Activated CD8-positive, alpha-beta T cell treated with anti-CD3 and anti-CD28 coated beads, Interleukin-2, amount 10 ng/mL, durations not matched to agents 7 days and 5 days (primary cell): ENCODE measurements around the gene TADA2A. TPM values are rescaled to one million over a fixed set of nuclear protein-coding genes. Genes with fewer than 3 reads are reported as not detected.
A peak's percentile ranks its signal among the peaks of the same experiment; 100 is the strongest.

ENCODE experiments used
- ATAC-seq: fragments of 150-1000 bp; cut with Tn5 transposase; one replicate; pipeline ENCODE4 v1.10.0; 2021; ENCODE audit warnings: moderate library complexity
- CTCF ChIA-PET: fragments of 350-600 bp; sonication (Branson Sonifier 250); formaldehyde crosslinking; loops from one replicate; lab custom pipeline; 2021; ENCODE audit warnings: antibody characterized with exemption; lab: Charles Lee
- POLR2A ChIA-PET: fragments of 350-600 bp; sonication (Branson Sonifier 250); formaldehyde crosslinking; loops from one replicate; lab custom pipeline; 2021; ENCODE audit warnings: antibody characterized with exemption; lab: Charles Lee
- DNase-seq: peaks from one replicate; pipeline ENCODE4 v3.0.0-alpha.2; 2020
- H3K27ac Mint-ChIP-seq: one replicate; pipeline ENCODE4 v1.8.0; 2021; ENCODE audit warnings: mild to moderate bottlenecking, mixed read lengths
- H3K27me3 Mint-ChIP-seq: one replicate; pipeline ENCODE4 v1.8.0; 2021; ENCODE audit warnings: low read depth, mixed read lengths
- H3K36me3 Mint-ChIP-seq: one replicate; pipeline ENCODE4 v1.8.0; 2021; ENCODE audit warnings: low read depth, mixed read lengths
- H3K4me1 Mint-ChIP-seq: one replicate; pipeline ENCODE4 v1.8.0; 2021; ENCODE audit warnings: low read depth, mixed read lengths
- H3K4me3 Mint-ChIP-seq: one replicate; pipeline ENCODE4 v1.8.0; 2021; ENCODE audit warnings: mild to moderate bottlenecking, mixed read lengths
- H3K9me3 Mint-ChIP-seq: one replicate; pipeline ENCODE4 v1.8.0; 2022; ENCODE audit warnings: mixed read lengths; ENCODE audit not compliant: insufficient read depth
- total RNA-seq, 2 experiments: library from RNA; stranded (reverse); gene quantifications; one replicate each; pipeline ENCODE4 v1.2.3, GENCODE V29; 2021

Gene TADA2A
- total RNA-seq, 2 experiments from 2014 or later, result 35.3 to 40.6 TPM

DNA sequence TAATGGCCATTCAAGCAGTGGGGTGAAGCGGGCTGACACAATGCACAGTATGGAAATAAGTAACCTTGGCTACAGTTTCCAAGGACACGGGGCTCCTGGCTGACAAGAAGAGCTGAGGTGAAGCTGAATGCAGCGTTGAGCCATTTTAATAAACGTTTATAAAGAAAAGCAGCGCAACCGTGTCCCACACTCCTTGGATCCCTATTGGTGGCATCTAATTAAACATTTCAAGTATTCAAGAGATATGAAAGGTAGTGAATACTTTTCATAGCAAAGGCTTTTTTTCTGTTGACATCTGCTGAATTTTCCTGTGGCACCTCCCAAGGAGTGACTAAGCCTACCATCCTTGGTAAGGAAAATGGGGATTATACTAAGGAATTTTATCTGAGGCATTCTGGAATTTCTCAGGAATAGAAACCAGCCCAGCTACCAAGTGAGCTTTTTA, 109.5 kb downstream of the TADA2A start:
- Mint-ChIP-seq H3K9me3 (no peaks in the 10 kb centered on the region), H3K4me3 (no peak overlapping the region), H3K36me3 (peaks cover 55% of the 10 kb centered on the region), H3K4me1 (peaks cover 20% of the 10 kb centered on the region), H3K27me3 (no peaks in the 10 kb centered on the region), H3K27ac (no peak overlapping the region)
- ChIA-PET POLR2A (interaction anchor here (0.6 to 0.7 kb wide), 2 partner anchors 24 to 71 kb away, joined by 4 read pairs; no protein-coding TSS in a partner anchor), CTCF (interaction anchor here (1.7 kb wide), 1 partner anchor 10 kb away, joined by 4 read pairs; no protein-coding TSS in a partner anchor)
- ATAC-seq, result no peak
- no peak for DNase-seq

DNA sequence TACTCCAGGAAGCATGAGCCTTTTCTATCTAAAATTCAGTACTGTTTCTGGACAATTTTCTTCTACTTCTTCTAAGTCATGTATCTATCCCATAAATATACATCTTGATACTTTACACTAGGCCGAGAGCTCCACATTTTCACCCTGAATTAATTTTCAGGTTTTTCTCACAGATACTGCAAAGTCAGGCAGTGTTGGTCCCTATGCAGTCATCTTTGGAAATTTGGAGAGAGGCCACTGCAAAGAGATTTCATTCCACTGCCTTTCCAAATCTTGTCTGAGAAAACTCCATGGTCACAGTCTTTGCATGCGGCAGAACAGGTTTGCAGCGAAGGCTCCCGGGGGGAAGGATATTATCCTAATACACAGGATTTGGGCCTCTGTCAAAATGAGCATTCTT, 111.2 kb downstream of the TADA2A start:
- ChIA-PET CTCF (interaction anchor here (1.4 to 1.7 kb wide), 2 partner anchors 10 to 11 kb away, joined by 4 to 6 read pairs; no protein-coding TSS in a partner anchor), POLR2A (no interaction called here)
- Mint-ChIP-seq H3K27ac (no peak overlapping the region), H3K4me3 (no peak overlapping the region), H3K36me3 (peaks cover 54% of the 10 kb centered on the region), H3K4me1 (peaks cover 21% of the 10 kb centered on the region), H3K27me3 (no peaks in the 10 kb centered on the region), H3K9me3 (no peaks in the 10 kb centered on the region)
- no peak for DNase-seq
- ATAC-seq, result no peak

DNA sequence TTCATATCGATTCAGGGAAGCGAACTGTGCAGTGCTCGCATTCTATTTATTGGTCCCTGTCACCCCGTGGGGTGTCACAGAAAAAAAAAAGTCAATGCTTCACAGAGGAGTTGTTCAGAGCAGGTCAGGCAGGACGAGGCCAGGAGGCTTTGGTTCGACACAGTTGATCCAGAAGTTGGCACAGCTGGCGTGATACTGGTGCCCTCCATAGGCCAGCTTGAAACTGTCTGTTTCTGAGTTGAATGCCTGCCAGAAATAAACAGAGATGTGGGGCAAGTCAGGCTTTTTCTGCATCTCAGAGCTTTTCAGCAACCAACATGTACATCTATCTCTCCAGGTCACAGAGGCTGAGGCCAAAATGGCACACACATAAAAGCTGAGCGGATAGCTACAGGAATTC, 112.1 kb downstream of the TADA2A start:
- CTCF ChIA-PET, result interaction anchor here (1.5 kb wide), 1 partner anchor 12 kb away, joined by 3 read pairs; no protein-coding TSS in a partner anchor
- POLR2A ChIA-PET, result interaction anchor here (0.7 kb wide), 1 partner anchor 82 kb away, joined by 3 read pairs; no protein-coding TSS in a partner anchor
- ATAC-seq (no peak), DNase-seq (no peak)
- H3K36me3 Mint-ChIP-seq, result peaks cover 53% of the 10 kb centered on the region
- peaks cover 26% of the 10 kb centered on the region for H3K4me1 Mint-ChIP-seq
- H3K9me3 Mint-ChIP-seq, result no peaks in the 10 kb centered on the region
- peak overlapping the region; percentile 49 for H3K27ac Mint-ChIP-seq
- no peaks in the 10 kb centered on the region for H3K27me3 Mint-ChIP-seq
- H3K4me3 Mint-ChIP-seq, result no peak overlapping the region

DNA sequence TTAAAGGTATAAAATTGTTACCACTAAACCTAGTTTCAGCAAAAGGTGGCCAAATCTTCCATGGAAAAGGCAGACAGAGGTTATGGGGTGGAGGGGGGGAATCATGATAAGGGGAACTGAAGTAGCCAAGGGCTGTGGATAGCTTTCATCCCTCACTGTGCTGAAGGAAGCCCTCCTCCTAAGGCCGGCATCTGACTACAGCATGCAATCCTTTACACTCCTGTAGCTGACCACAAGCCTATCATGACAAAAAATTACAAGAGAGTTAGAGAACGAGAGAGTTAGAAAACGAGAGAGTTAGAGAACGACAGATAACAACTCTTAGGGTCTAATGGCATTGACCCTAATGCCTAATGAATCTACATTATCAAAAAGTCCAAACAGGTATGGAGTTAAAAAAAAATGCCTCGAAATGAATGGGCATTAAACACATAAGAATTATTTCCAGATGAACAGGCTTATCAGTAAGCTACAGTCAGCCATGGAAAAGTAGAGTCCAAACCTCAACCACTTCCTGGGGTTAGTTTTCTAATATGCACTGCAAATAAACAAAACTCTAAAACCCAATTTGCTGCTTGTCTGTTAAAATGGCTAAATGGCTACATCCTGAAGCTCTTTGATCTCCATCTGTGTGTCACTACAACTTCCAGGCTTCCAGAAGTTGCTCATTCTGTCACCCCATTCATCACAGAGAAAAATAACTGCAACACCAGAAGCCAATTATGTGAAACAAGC, 112.7 kb downstream of the TADA2A start:
- Mint-ChIP-seq H3K4me3 (no peak overlapping the region), H3K4me1 (peaks cover 30% of the 10 kb centered on the region), H3K9me3 (no peaks in the 10 kb centered on the region), H3K27ac (peak overlapping the region; percentile 65), H3K27me3 (no peaks in the 10 kb centered on the region), H3K36me3 (peaks cover 54% of the 10 kb centered on the region)
- ChIA-PET CTCF (interaction anchor here (1.5 kb wide), 1 partner anchor 11 kb away, joined by 3 read pairs; no protein-coding TSS in a partner anchor), POLR2A (interaction anchor here (0.7 kb wide), 1 partner anchor 83 kb away, joined by 3 read pairs; no protein-coding TSS in a partner anchor)
- ATAC-seq, result no peak
- no peak for DNase-seq

DNA sequence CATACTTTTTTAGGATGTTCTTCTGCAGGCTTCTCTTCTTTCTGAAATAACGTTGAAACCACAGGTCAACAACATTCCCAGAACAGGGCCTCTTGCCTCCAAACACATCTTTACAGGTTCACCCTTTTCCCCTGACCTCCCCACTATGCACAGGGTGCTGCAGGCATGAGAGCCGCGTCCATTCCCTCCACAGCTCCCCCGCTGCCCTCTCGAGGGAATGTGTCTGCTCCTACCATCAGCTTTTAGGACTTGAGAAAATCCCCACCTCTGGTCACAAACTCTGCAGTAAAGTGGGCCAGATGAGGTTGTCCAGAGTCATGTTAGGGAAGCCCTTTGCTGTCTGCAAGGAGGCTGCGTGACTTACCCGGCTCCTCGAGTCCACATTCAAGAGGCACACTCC, 113.5 kb downstream of the TADA2A start:
- peak overlapping the region; percentile 65 for H3K27ac Mint-ChIP-seq
- POLR2A ChIA-PET, result no interaction called here
- no peak for ATAC-seq
- peaks cover 56% of the 10 kb centered on the region for H3K36me3 Mint-ChIP-seq
- CTCF ChIA-PET, result interaction anchor here (1.5 kb wide), 1 partner anchor 10 kb away, joined by 3 read pairs; no protein-coding TSS in a partner anchor
- DNase-seq, result no peak
- no peak overlapping the region for H3K4me3 Mint-ChIP-seq
- H3K4me1 Mint-ChIP-seq, result peaks cover 33% of the 10 kb centered on the region
- no peaks in the 10 kb centered on the region for H3K27me3 Mint-ChIP-seq
- no peaks in the 10 kb centered on the region for H3K9me3 Mint-ChIP-seq

DNA sequence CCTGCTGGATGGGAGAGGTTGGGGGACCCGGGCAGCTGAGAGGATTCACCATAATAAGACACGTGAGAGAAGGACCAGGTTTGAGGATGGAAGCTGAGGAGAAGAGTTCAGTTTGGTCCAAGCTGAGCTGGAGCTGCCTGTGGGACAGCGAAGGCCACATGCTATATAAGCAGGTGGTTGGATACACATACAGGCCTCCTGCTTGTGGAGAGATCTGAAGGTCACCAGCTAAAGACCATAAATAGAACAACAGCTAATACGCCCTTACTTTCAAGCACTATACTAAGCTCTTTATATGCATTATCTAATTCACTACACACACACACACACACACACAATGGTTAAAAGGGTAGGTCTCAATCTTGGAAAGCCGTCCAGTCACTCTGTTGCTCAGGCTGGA, 115.1 kb downstream of the TADA2A start:
- DNase-seq (no peak), ATAC-seq (no peak)
- Mint-ChIP-seq H3K36me3 (peaks cover 58% of the 10 kb centered on the region), H3K4me3 (no peak overlapping the region), H3K27ac (no peak overlapping the region), H3K9me3 (no peaks in the 10 kb centered on the region), H3K27me3 (no peaks in the 10 kb centered on the region), H3K4me1 (peaks cover 33% of the 10 kb centered on the region)
- ChIA-PET CTCF (no interaction called here), POLR2A (no interaction called here)

DNA sequence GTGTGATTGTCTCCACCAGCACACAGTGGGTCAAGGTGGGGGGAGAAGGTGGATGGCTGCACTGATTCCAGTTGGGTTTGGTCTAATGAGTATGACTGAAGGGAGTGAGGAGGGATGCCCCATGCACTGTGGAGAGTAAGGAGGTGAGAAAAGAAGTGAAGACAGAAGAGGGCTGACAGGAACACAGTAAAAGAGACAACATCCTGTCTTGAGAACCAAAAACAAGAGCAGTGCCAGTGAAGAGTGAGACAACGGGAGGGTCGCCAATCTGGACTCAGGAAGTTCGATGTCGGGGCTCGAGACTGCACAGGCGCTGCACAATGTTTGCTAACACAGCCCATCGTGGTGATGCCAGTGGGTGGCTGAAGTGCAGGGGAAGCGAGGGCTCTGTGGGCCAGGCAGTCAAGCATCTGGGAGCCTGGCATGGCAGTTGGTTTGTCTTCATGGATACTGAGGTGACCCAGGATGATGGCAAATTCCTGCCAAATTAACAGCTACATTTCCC, 117.1 kb downstream of the TADA2A start:
- Mint-ChIP-seq H3K27me3 (no peaks in the 10 kb centered on the region), H3K4me1 (peaks cover 32% of the 10 kb centered on the region), H3K4me3 (no peak overlapping the region), H3K27ac (peak overlapping the region; percentile 58), H3K36me3 (peaks cover 52% of the 10 kb centered on the region), H3K9me3 (no peaks in the 10 kb centered on the region)
- ATAC-seq (no peak), DNase-seq (no peak)
- POLR2A ChIA-PET, result no interaction called here
- CTCF ChIA-PET, result no interaction called here

DNA sequence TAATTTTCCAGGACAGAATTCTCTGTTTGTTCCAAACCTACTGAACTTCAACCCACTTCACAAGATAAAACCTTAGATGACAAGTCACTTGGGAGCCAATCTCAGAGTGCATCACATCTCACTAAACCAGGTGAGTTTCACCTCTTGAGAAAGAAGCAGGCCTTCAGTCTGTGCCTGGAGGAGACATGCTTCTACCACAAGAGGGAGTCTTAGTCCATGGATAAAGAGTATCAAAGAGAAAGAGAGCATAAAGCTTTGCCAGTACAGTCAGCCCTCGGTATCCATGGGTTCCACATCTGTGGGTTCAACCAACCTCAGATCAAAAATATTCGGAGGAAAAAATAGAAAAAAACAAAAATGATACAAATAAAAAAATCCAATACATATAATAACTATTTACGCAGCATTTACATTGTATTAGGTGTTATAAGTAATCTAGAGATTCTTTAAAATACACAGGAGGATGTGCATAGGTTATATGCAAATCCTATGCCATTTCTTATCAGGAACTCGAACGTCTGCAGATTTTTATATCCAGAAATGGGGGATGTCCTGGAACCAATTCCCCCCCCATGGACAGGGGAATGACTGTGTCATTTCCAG, 120.7 kb downstream of the TADA2A start:
- Mint-ChIP-seq H3K36me3 (peaks cover 60% of the 10 kb centered on the region), H3K9me3 (no peaks in the 10 kb centered on the region), H3K27me3 (no peaks in the 10 kb centered on the region), H3K27ac (no peak overlapping the region), H3K4me1 (peaks cover 12% of the 10 kb centered on the region), H3K4me3 (no peak overlapping the region)
- peak; percentile 53 for DNase-seq
- CTCF ChIA-PET, result interaction anchor here (0.7 to 3.4 kb wide), 10 partner anchors 9 to 289 kb away, joined by 3 to 22 read pairs (median 5); partner anchors contain the start of gene SYNRG
- POLR2A ChIA-PET, result interaction anchor here (1.7 kb wide), 1 partner anchor 82 kb away, joined by 5 read pairs; the partner anchor contains the start of gene SYNRG
- ATAC-seq, result peak; percentile 70

Other genes with a start within 250 kb of the TADA2A start
- not detected for gene C17orf78, start 30.9 kb upstream of the TADA2A start, total RNA-seq
- 10 to 100 TPM; 58.9 to 64.0 TPM for gene ACACA, start 50 bp upstream of the TADA2A start, total RNA-seq
- 10 to 100 TPM; 11.4 to 12.0 TPM for gene DUSP14, start 83.0 kb downstream of the TADA2A start, total RNA-seq
- 100 to 1,000 TPM in 1 of 2 experiments, 10 to 100 TPM in 1; 97.4 to 105 TPM for gene SYNRG, start 202.5 kb downstream of the TADA2A start, total RNA-seq
- 10 to 100 TPM; 28.2 to 28.6 TPM for gene DDX52, start 236.6 kb downstream of the TADA2A start, total RNA-seq